Activated B cell treated with CpG ODN at 0.5 μM for 24 hours (primary cell): Measurements from ENCODE around the gene CXorf66. TPM values are rescaled to one million over a fixed set of nuclear protein-coding genes. Genes with fewer than 3 reads are reported as not detected.

Experiments used
- ATAC-seq: fragments of 200-7000 bp; cut with Tn5 transposase; one replicate; pipeline ENCODE4 v1.10.0; 2021; ENCODE audit warnings: low read depth, mild to moderate bottlenecking, moderate library complexity
- CTCF ChIA-PET: fragments of 350-600 bp; sonication (Branson Sonifier 250); formaldehyde crosslinking; loops from one replicate; lab custom pipeline; 2021; ENCODE audit warnings: antibody characterized with exemption; lab: Charles Lee
- POLR2A ChIA-PET: fragments of 350-600 bp; sonication (Branson Sonifier 250); formaldehyde crosslinking; loops from one replicate; lab custom pipeline; 2021; ENCODE audit warnings: antibody characterized with exemption; lab: Charles Lee
- DNase-seq: peaks from one replicate; pipeline ENCODE4 v3.0.0; 2022
- H3K27ac Mint-ChIP-seq: one replicate; pipeline ENCODE4 v1.8.0; 2020; ENCODE audit warnings: mixed read lengths
- H3K27me3 Mint-ChIP-seq: one replicate; pipeline ENCODE4 v1.8.0; 2021; ENCODE audit warnings: mixed read lengths
- H3K36me3 Mint-ChIP-seq: one replicate; pipeline ENCODE4 v1.8.0; 2021; ENCODE audit warnings: low read depth, mixed read lengths
- H3K4me1 Mint-ChIP-seq: one replicate; pipeline ENCODE4 v1.8.0; 2021; ENCODE audit warnings: mixed read lengths
- H3K4me3 Mint-ChIP-seq: one replicate; pipeline ENCODE4 v1.8.0; 2020; ENCODE audit warnings: mild to moderate bottlenecking, mixed read lengths
- H3K9me3 Mint-ChIP-seq: one replicate; pipeline ENCODE4 v1.8.0; 2020; ENCODE audit warnings: mixed read lengths
- intact Hi-C: fragments of 100-400 bp; cut with micrococcal nuclease; formaldehyde crosslinking; loops from one replicate; pipeline ENCODE4 v1.15.1; 2024
- total RNA-seq: library from RNA; stranded (reverse); gene quantifications from 2 replicates; pipeline ENCODE4 v1.2.3, GENCODE V29; 2022
- TF ChIP-seq, protein P1 (sequence below): fragments of 200-600 bp; IDR thresholded peaks from one replicate; pipeline ENCODE4 v1.8.0; 2022; ENCODE audit warnings: antibody characterized with exemption, mild to moderate bottlenecking

The CXorf66 gene, protein sequence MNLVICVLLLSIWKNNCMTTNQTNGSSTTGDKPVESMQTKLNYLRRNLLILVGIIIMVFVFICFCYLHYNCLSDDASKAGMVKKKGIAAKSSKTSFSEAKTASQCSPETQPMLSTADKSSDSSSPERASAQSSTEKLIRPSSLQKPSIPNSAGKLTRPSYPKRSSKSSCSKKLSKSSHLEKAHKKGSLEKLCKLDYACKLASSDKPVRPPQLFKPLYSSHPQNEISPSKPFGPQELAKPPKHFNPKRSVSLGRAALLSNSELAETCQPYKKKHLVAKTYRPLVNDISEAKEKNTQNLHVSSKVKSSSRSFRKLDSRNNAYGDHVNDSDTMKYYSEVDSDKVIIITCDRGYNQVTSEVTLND
- total RNA-seq, result not detected in 2 replicates

DNA sequence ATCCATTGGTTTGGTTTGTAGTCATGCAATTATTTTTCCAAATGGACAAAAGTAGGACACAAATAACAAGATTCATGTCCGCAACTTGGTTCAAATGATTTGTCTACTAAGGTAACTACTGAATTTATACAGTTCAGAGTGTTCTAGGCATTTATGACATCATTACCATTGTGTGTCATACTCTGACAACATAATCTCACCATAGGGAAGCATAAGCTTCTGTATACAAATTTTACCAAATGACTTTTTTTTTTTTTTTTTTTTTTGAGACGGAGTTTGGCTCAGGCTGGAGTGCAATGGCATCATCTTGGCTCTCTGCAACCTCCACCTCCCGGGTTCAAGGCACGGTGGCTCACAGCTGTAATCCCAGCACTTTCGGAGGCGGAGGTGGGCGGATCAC, at the start of gene CXorf66:
TSS of gene CXorf66 (minus strand) at position 101 of the 400 bp plus-strand sequence. CDS start at position 76, 25 bp downstream.
- intact Hi-C loops, result no loop called here
- peaks cover 6% of the 10 kb centered on the region for H3K27me3 Mint-ChIP-seq
- H3K4me1 Mint-ChIP-seq, result no peaks in the 10 kb centered on the region
- H3K4me3 Mint-ChIP-seq, result no peak within 1 kb of the TSS
- H3K9me3 Mint-ChIP-seq, result peaks cover 3% of the 10 kb centered on the region
- TF ChIP-seq, protein P1, sequence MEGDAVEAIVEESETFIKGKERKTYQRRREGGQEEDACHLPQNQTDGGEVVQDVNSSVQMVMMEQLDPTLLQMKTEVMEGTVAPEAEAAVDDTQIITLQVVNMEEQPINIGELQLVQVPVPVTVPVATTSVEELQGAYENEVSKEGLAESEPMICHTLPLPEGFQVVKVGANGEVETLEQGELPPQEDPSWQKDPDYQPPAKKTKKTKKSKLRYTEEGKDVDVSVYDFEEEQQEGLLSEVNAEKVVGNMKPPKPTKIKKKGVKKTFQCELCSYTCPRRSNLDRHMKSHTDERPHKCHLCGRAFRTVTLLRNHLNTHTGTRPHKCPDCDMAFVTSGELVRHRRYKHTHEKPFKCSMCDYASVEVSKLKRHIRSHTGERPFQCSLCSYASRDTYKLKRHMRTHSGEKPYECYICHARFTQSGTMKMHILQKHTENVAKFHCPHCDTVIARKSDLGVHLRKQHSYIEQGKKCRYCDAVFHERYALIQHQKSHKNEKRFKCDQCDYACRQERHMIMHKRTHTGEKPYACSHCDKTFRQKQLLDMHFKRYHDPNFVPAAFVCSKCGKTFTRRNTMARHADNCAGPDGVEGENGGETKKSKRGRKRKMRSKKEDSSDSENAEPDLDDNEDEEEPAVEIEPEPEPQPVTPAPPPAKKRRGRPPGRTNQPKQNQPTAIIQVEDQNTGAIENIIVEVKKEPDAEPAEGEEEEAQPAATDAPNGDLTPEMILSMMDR, result no peak
- ChIA-PET CTCF (no interaction called here), POLR2A (no interaction called here)
- no peaks in the 10 kb centered on the region for H3K36me3 Mint-ChIP-seq
- DNase-seq, result no peak
- ATAC-seq, result no peak
- no peak within 1 kb of the TSS for H3K27ac Mint-ChIP-seq

DNA sequence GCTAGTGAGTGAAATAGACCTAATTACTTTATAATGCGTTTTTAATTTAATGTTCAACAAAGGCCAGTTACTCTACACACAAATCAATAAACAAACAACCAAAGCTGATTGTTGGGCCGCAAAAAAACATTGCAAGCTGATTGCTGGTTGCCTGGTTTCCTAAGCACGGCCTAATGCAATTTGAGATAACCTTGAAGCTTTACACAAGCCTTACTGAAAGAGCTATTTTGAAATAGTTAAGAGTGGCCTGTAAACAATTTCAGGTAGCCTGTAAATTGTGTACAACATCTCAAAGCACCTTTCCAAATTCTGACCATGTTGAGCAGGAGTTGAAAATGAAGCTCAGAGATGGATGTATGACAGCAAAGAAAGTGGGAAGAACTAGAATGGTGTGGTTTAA, 17.5 kb upstream of the CXorf66 start:
- CTCF ChIA-PET, result no interaction called here
- Mint-ChIP-seq H3K4me3 (no peak overlapping the region), H3K9me3 (no peaks in the 10 kb centered on the region), H3K4me1 (no peaks in the 10 kb centered on the region), H3K27me3 (no peaks in the 10 kb centered on the region), H3K27ac (no peak overlapping the region), H3K36me3 (no peaks in the 10 kb centered on the region)
- intact Hi-C loops, result no loop called here
- POLR2A ChIA-PET, result no interaction called here
- TF ChIP-seq, protein P1, result no peak
- no peak for DNase-seq
- ATAC-seq, result no peak

DNA sequence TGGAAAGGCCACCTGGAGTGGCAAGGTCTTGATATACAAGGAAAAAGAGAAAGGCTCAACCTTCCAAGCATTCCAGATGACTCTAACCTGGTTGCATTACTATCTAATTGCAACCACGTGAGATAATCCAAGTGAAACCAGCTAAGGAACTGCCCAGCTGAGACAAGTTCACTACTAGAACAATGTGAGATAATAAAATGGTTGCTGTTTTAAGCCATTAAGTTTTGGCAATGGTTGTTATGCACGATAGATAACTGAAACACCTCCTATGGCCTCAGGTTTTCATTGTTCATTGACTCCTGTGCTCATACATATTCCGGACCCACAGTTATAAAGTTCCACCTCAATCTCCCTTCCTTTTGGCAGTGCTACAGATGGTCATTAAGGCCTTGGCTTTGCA, 9.2 kb upstream of the CXorf66 start:
- intact Hi-C loops, result loop anchor here (10.0 kb wide), 1 partner anchor 850 kb away; no protein-coding TSS in a partner anchor

GRCh38 chrX:139972629-139973624, 7.6 kb upstream of the CXorf66 start:
- ATAC-seq (no peak), DNase-seq (no peak)
- intact Hi-C loops, result loop anchor here (10.0 kb wide), 1 partner anchor 848 kb away; no protein-coding TSS in a partner anchor
- H3K9me3 Mint-ChIP-seq, result no peaks in the 10 kb centered on the region
- H3K4me3 Mint-ChIP-seq, result no peak overlapping the region
- TF ChIP-seq, protein P1, result no peak
- CTCF ChIA-PET, result no interaction called here
- H3K27ac Mint-ChIP-seq, result no peak overlapping the region
- peaks cover 2% of the 10 kb centered on the region for H3K27me3 Mint-ChIP-seq
- H3K4me1 Mint-ChIP-seq, result no peaks in the 10 kb centered on the region
- POLR2A ChIA-PET, result no interaction called here
- H3K36me3 Mint-ChIP-seq, result no peaks in the 10 kb centered on the region

More for the DNA sequence above, 9.2 kb upstream of the CXorf66 start:
- no peaks in the 10 kb centered on the region for H3K36me3 Mint-ChIP-seq
- ATAC-seq (no peak), DNase-seq (no peak)
- POLR2A ChIA-PET, result no interaction called here
- no peaks in the 10 kb centered on the region for H3K9me3 Mint-ChIP-seq
- CTCF ChIA-PET, result no interaction called here
- H3K4me1 Mint-ChIP-seq, result no peaks in the 10 kb centered on the region
- H3K4me3 Mint-ChIP-seq, result no peak overlapping the region
- H3K27me3 Mint-ChIP-seq, result no peaks in the 10 kb centered on the region
- TF ChIP-seq, protein P1, result no peak
- no peak overlapping the region for H3K27ac Mint-ChIP-seq
